Right atrium auricular region (tissue), 2 donors: ENCODE data around the gene SNAPC3. TPM values are rescaled to one million over a fixed set of nuclear protein-coding genes. Genes with fewer than 3 reads are reported as not detected.

Source experiments
- DNase-seq: peaks from one replicate; pipeline ENCODE4 v3.0.0-alpha.2; 2019; ENCODE audit warnings: low spot score
- H3K27ac ChIP-seq, 2 donors: fragments of 200-600 bp; sonication (generic); 1 replicate in 1 of 2; 2 replicates in 1 of 2; pipeline ENCODE4 v1.5.1; 2016 to 2019
- H3K27me3 ChIP-seq, 2 donors: fragments of 200-600 bp; sonication (generic); one replicate each; pipeline versions ENCODE4 v1.5.1 to v1.6.0; 2017 to 2019
- H3K36me3 ChIP-seq: fragments of 200-600 bp; sonication (generic); one replicate; pipeline ENCODE4 v1.5.1; 2016
- H3K4me1 ChIP-seq, 2 donors: fragments of 200-600 bp; sonication (generic); one replicate each; pipeline versions ENCODE4 v1.5.1 to v1.6.0; 2017 to 2019
- H3K4me3 ChIP-seq, 2 donors: fragments of 200-600 bp; sonication (generic); 1 replicate in 1 of 2; 2 replicates in 1 of 2; pipeline ENCODE4 v1.5.1; 2017 to 2019; ENCODE audit warnings: mild to moderate bottlenecking in 1 of 2, moderate library complexity in 1 of 2
- H3K9me3 ChIP-seq, 2 donors: fragments of 200-600 bp; sonication (generic); one replicate each; pipeline ENCODE4 v1.5.1; 2019
- CTCF ChIP-seq, 2 donors: fragments of 200-600 bp; sonication (generic); IDR thresholded peaks; one replicate each; pipeline ENCODE4 v1.5.1; 2019; ENCODE audit warnings: antibody characterized with exemption in 2 of 2
- total RNA-seq, 2 donors: library from RNA; depleted of rRNA; stranded (reverse); fragments of >200 nt; gene quantifications; one replicate each; pipeline ENCODE4 v1.1.0, GENCODE V29; 2016

The SNAPC3 gene
- total RNA-seq, 2 donors from 2014 or later: 14.5 to 23.9 TPM

DNA sequence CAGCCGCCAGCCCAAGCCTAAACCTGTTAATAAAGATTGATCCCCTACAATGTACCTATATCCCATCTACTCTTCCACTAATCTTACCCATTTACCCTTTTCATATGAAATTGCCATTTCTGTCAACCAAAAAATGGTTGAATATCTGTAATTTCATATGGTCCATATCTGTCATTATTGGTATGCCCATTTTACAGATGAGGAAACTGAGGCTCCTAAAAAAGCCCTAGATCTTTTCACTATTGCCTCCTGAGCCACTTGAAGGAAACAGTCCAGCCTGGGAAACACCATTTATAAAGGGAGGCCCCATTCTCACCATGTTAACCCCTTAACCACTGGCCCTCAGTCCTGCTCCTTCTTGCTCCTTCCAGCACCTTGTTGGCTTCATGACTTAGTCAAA is 41.2 kb upstream of the SNAPC3 start:
- Histone ChIP-seq H3K4me3 (no peak overlapping the region), H3K27ac (no peak overlapping the region), H3K36me3 (no peaks in the 10 kb centered on the region), H3K27me3 (no peaks in the 10 kb centered on the region), H3K9me3 (no peaks in the 10 kb centered on the region), H3K4me1 (no peaks in the 10 kb centered on the region)
- DNase-seq: no peak
- no peak for TF ChIP-seq CTCF (IDR thresholded peaks at IDR 0.05)

DNA sequence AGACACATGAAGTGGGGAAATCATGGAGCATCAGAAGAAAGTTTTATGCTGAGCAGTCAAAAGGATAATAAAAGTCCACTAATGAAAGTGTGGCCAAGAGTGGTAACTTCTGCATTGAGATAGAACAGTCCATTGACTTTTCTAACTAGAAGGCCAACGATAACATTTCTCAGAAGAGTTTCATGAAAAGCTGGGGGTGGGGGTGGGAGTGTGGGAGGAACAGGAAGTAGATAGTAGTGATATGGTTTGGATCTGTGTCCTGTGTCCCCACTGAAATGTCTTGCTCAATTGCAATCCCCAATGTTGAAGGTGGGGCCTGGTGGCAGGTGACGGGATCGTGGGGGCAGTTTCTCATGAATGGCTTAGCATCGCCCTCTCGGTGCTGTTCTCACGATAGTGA is 36.2 kb upstream of the SNAPC3 start:
- Histone ChIP-seq H3K36me3 (no peaks in the 10 kb centered on the region), H3K4me1 (no peaks in the 10 kb centered on the region), H3K9me3 (no peaks in the 10 kb centered on the region), H3K4me3 (no peak overlapping the region), H3K27ac (no peak overlapping the region), H3K27me3 (no peaks in the 10 kb centered on the region)
- DNase-seq: no peak
- no peak for TF ChIP-seq CTCF (IDR thresholded peaks at IDR 0.05)

DNA sequence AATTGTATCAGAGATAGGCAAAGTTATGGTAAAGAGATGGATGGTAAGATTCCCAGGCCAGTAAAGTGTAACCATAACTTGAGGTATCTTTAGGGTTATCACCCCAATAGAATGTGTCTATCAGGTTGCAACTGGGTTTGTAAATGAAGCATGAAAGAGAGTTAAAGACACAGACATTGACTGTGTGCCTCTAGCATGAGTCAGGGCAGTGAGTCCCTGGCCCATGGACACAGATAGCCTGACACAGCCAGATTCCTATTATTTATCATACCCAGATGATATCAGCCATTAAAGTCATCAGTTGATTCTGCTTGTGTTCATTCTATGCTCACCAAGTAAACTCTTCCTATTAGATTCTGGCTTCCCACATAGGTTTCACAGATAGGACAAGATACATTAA is 33.5 kb upstream of the SNAPC3 start:
- DNase-seq: no peak
- TF ChIP-seq CTCF (IDR thresholded peaks at IDR 0.05): no peak
- no peak overlapping the region for H3K4me3 ChIP-seq

DNA sequence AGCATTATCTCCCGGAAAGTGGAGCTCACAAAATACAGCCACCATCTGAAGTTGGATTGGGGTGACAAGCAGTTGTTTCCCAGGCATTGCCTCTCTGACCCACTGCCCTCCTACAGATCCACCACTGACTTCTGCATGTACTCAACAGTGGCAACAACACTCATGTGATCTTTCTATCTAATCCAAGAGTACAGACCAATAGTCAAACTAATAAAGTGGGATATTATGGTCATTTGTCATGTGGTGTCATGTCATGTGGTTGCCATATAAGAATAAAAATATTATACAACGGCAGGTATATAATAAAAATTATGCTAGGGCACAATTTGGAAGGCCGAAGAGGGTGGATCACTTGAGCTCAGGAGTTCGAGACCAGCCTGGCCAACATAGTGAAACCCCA is 33.0 kb upstream of the SNAPC3 start:
- no peaks in the 10 kb centered on the region for H3K4me1 ChIP-seq
- H3K9me3 ChIP-seq: no peaks in the 10 kb centered on the region
- no peaks in the 10 kb centered on the region for H3K36me3 ChIP-seq
- DNase-seq: no peak
- no peak overlapping the region for H3K4me3 ChIP-seq
- H3K27ac ChIP-seq: no peak overlapping the region
- TF ChIP-seq CTCF (IDR thresholded peaks at IDR 0.05): no peak
- no peaks in the 10 kb centered on the region for H3K27me3 ChIP-seq

More for the DNA sequence above, 33.5 kb upstream of the SNAPC3 start:
- Histone ChIP-seq H3K9me3 (no peaks in the 10 kb centered on the region), H3K36me3 (no peaks in the 10 kb centered on the region), H3K27me3 (no peaks in the 10 kb centered on the region), H3K27ac (no peak overlapping the region), H3K4me1 (no peaks in the 10 kb centered on the region)

DNA sequence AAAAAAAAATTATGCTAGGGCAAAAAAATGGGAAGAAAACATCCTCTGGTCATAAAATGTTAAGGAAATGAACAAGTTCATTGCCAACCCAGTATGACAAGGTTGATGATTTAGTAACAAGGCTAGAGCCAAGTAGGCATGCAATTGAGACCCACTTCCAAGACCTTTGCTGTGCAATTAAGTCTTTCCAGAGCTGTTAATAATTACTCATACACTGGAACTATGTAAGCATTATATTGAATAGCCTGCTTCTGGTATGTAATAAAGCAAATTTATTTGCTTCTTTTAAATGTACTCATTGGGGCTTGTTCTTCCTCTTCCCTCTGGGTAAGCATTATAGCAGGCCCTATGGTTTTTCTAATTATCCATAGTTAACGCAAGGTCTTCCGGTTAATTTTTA is 32.5 kb upstream of the SNAPC3 start:
- no peak for DNase-seq
- no peak for TF ChIP-seq CTCF (IDR thresholded peaks at IDR 0.05)

GRCh38 chr9:15392363-15392762 is 30.3 kb upstream of the SNAPC3 start:
- Histone ChIP-seq H3K27ac (no peak overlapping the region), H3K4me3 (no peak overlapping the region), H3K36me3 (no peaks in the 10 kb centered on the region), H3K4me1 (no peaks in the 10 kb centered on the region), H3K27me3 (no peaks in the 10 kb centered on the region), H3K9me3 (no peaks in the 10 kb centered on the region)
- TF ChIP-seq CTCF (IDR thresholded peaks at IDR 0.05): no peak
- DNase-seq: no peak

More for the DNA sequence above, 32.5 kb upstream of the SNAPC3 start:
- no peak overlapping the region for H3K27ac ChIP-seq
- no peaks in the 10 kb centered on the region for H3K27me3 ChIP-seq
- H3K4me1 ChIP-seq: no peaks in the 10 kb centered on the region
- H3K9me3 ChIP-seq: no peaks in the 10 kb centered on the region
- H3K36me3 ChIP-seq: no peaks in the 10 kb centered on the region
- H3K4me3 ChIP-seq: no peak overlapping the region
